Glutamatergic neuron (in vitro differentiated cells): ENCODE measurements around the gene TBC1D22A. TPM values are rescaled to one million over a fixed set of nuclear protein-coding genes. Genes with fewer than 3 reads are reported as not detected.
"Not testable (repeated sequence)": the region's sequence is repeated elsewhere in the genome, so short reads cannot be mapped to it uniquely, and the experiment has no call there.

Experiments
- DNase-seq: peaks from one replicate; pipeline ENCODE4 v3.0.0; 2022
- H3K27ac Mint-ChIP-seq: one replicate; pipeline ENCODE4 v1.8.0; 2020; ENCODE audit warnings: mild to moderate bottlenecking, mixed read lengths, inconsistent platforms; ENCODE audit not compliant: unreplicated experiment
- H3K27me3 Mint-ChIP-seq: one replicate; pipeline ENCODE4 v1.8.0; 2020; ENCODE audit warnings: mild to moderate bottlenecking, moderate library complexity, mixed read lengths, inconsistent platforms; ENCODE audit not compliant: unreplicated experiment
- H3K36me3 Mint-ChIP-seq: one replicate; pipeline ENCODE4 v1.8.0; 2020; ENCODE audit warnings: mild to moderate bottlenecking, mixed read lengths, inconsistent platforms; ENCODE audit not compliant: unreplicated experiment
- H3K4me1 Mint-ChIP-seq: one replicate; pipeline ENCODE4 v1.8.0; 2020; ENCODE audit warnings: mild to moderate bottlenecking, low read depth, mixed read lengths, inconsistent platforms; ENCODE audit not compliant: unreplicated experiment
- H3K4me3 Mint-ChIP-seq: one replicate; pipeline ENCODE4 v1.8.0; 2020; ENCODE audit warnings: mild to moderate bottlenecking, mixed read lengths, inconsistent platforms; ENCODE audit not compliant: unreplicated experiment
- H3K9me3 Mint-ChIP-seq: one replicate; pipeline ENCODE4 v1.8.0; 2020; ENCODE audit warnings: mild to moderate bottlenecking, moderate library complexity, mixed read lengths, inconsistent platforms; ENCODE audit not compliant: unreplicated experiment
- CTCF ChIP-seq: fragments of 200-600 bp; sonication (generic); IDR thresholded peaks from one replicate; pipeline ENCODE4 v1.5.0; 2021; ENCODE audit not compliant: partially characterized antibody, unreplicated experiment
- total RNA-seq: library from RNA; stranded (reverse); fragmentation: NEBNext Ultra II Directional; extraction: Animal tissue kit (Norgen Biotek cat#: 25700); gene quantifications from one replicate; pipeline ENCODE4 v1.2.1, GENCODE V29; 2021; ENCODE audit not compliant: unreplicated experiment

TBC1D22A gene
- total RNA-seq, 1 donor from 2014 or later, result 23.0 TPM

GRCh38 chr22:47115921-47116320 lies 353.5 kb downstream of the TBC1D22A start:
- no peak overlapping the region for H3K27ac Mint-ChIP-seq
- no peak overlapping the region for H3K4me3 Mint-ChIP-seq
- TF ChIP-seq CTCF, result no peak
- no peaks in the 10 kb centered on the region for H3K36me3 Mint-ChIP-seq
- peaks cover 3% of the 10 kb centered on the region for H3K4me1 Mint-ChIP-seq
- peak; percentile 1 for DNase-seq
- peaks cover 8% of the 10 kb centered on the region for H3K27me3 Mint-ChIP-seq
- peaks cover 7% of the 10 kb centered on the region for H3K9me3 Mint-ChIP-seq

GRCh38 chr22:47116426-47117341 lies 354.2 kb downstream of the TBC1D22A start:
- Mint-ChIP-seq H3K9me3 (peaks cover 5% of the 10 kb centered on the region), H3K27ac (no peak overlapping the region), H3K27me3 (peaks cover 8% of the 10 kb centered on the region), H3K36me3 (no peaks in the 10 kb centered on the region), H3K4me3 (no peak overlapping the region), H3K4me1 (no peaks in the 10 kb centered on the region)
- no peak for TF ChIP-seq CTCF
- peak; percentile 6 for DNase-seq

- H3K27me3 Mint-ChIP-seq, H3K36me3 Mint-ChIP-seq, H3K9me3 Mint-ChIP-seq, H3K4me3 Mint-ChIP-seq, H3K4me1 Mint-ChIP-seq, H3K27ac Mint-ChIP-seq: not testable (repeated sequence)
- DNase-seq, result peak; percentile 4
Observed at GRCh38 chr22:47117442-47117841, 355.0 kb downstream of the TBC1D22A start.

DNA sequence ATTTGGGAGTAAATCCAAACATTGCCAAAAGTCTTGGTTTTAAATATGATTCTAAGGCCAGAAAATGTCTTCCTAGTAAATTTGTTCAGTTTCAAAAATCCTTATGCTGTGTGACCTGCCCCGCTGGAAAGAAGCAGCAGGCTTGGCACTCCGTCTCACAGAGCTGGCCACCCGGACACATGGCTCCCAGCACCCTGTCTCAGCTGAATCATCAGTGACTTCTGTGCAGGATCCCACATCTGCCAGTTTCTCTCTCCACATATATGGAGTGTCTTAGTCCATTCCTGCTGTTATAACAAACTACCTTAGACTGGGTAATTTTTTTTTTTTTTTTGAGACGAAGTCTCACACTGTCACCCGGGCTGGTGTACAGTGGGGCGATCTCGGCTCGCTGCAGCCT lies 356.7 kb downstream of the TBC1D22A start:
- peaks cover 6% of the 10 kb centered on the region for H3K4me1 Mint-ChIP-seq
- no peaks in the 10 kb centered on the region for H3K36me3 Mint-ChIP-seq
- no peak for TF ChIP-seq CTCF
- no peak for DNase-seq
- no peak overlapping the region for H3K4me3 Mint-ChIP-seq
- no peak overlapping the region for H3K27ac Mint-ChIP-seq
- peaks cover 8% of the 10 kb centered on the region for H3K27me3 Mint-ChIP-seq
- peaks cover 7% of the 10 kb centered on the region for H3K9me3 Mint-ChIP-seq

- Mint-ChIP-seq H3K4me3 (no peak overlapping the region), H3K27me3 (peaks cover 3% of the 10 kb centered on the region), H3K9me3 (peaks cover 5% of the 10 kb centered on the region), H3K36me3 (no peaks in the 10 kb centered on the region), H3K27ac (no peak overlapping the region), H3K4me1 (peaks cover 6% of the 10 kb centered on the region)
- TF ChIP-seq CTCF, result no peak
- DNase-seq, result no peak
Observed at GRCh38 chr22:47120399-47120798, 357.9 kb downstream of the TBC1D22A start.
